HepG2 (cell line): Measurements from ENCODE around the gene QDPR. TPM values are rescaled to one million over a fixed set of nuclear protein-coding genes. Genes with fewer than 3 reads are reported as not detected.
A peak's percentile ranks its signal among the peaks of the same experiment; 100 is the strongest.

Source experiments
- DZIP1 ChIP-seq: sonication (generic); formaldehyde crosslinking; IDR thresholded peaks from 2 replicates; pipeline ENCODE4 v1.5.0; 2020; ENCODE audit warnings: mild to moderate bottlenecking, missing genetic modification reagents
- EHMT2 ChIP-seq: fragments of 200-600 bp; sonication (generic); IDR thresholded peaks from 2 replicates; pipeline ENCODE4 v1.7.0; 2017; ENCODE audit warnings: antibody characterized with exemption, low read depth, low read length, borderline replicate concordance
- ESRRA ChIP-seq: sonication (generic); formaldehyde crosslinking; IDR thresholded peaks from 2 replicates; pipeline ENCODE4 v1.5.1; 2020; ENCODE audit warnings: mild to moderate bottlenecking, low read depth, missing genetic modification reagents
- FOSL2 ChIP-seq: sonication (generic); formaldehyde crosslinking; IDR thresholded peaks from 2 replicates; pipeline ENCODE4 v1.4.0; 2020; ENCODE audit warnings: missing genetic modification reagents
- FOXK1 ChIP-seq: sonication (generic); formaldehyde crosslinking; IDR thresholded peaks from 2 replicates; pipeline ENCODE4 v1.4.0; 2020; ENCODE audit warnings: low read depth, missing genetic modification reagents, borderline replicate concordance
- GATA4 ChIP-seq: sonication (generic); IDR thresholded peaks from 2 replicates; pipeline ENCODE4 v1.6.1; 2016; ENCODE audit warnings: antibody characterized with exemption, low read depth, borderline replicate concordance
- NKX3-1 ChIP-seq: sonication (generic); formaldehyde crosslinking; IDR thresholded peaks from 2 replicates; pipeline ENCODE4 v1.5.0; 2020; ENCODE audit warnings: missing genetic modification reagents
- RARG ChIP-seq: sonication (generic); formaldehyde crosslinking; IDR thresholded peaks from 2 replicates; pipeline ENCODE4 v1.4.0; 2020; ENCODE audit warnings: low read depth, mild to moderate bottlenecking, missing genetic modification reagents
- SIX1 ChIP-seq: sonication (generic); formaldehyde crosslinking; IDR thresholded peaks from 2 replicates; pipeline ENCODE4 v1.4.0; 2020; ENCODE audit warnings: missing genetic modification reagents, borderline replicate concordance
- THYN1 ChIP-seq: sonication (generic); formaldehyde crosslinking; IDR thresholded peaks from 2 replicates; pipeline ENCODE4 v1.8.1; 2023; ENCODE audit warnings: low read depth, mild to moderate bottlenecking, moderate library complexity, missing genetic modification reagents, borderline replicate concordance
- ZBTB1 ChIP-seq: sonication (generic); formaldehyde crosslinking; IDR thresholded peaks from 2 replicates; pipeline ENCODE4 v1.4.0; 2020; ENCODE audit warnings: missing genetic modification reagents, borderline replicate concordance
- ZBTB49 ChIP-seq: sonication (generic); formaldehyde crosslinking; IDR thresholded peaks from 2 replicates; pipeline ENCODE4 v1.4.0; 2020; ENCODE audit warnings: missing genetic modification reagents, borderline replicate concordance
- ZMYM4 ChIP-seq: sonication (generic); formaldehyde crosslinking; IDR thresholded peaks from 2 replicates; pipeline ENCODE4 v1.8.1; 2023; ENCODE audit warnings: mild to moderate bottlenecking, missing genetic modification reagents
- ZNF274 ChIP-seq: sonication (generic); formaldehyde crosslinking; IDR thresholded peaks from 2 replicates; pipeline ENCODE4 v1.5.1; 2020; ENCODE audit warnings: mild to moderate bottlenecking, missing genetic modification reagents
- ZNF556 ChIP-seq: sonication (generic); formaldehyde crosslinking; IDR thresholded peaks from 2 replicates; pipeline ENCODE4 v1.4.0; 2020; ENCODE audit warnings: mild to moderate bottlenecking, missing genetic modification reagents, borderline replicate concordance
- ZNF646 ChIP-seq: sonication (generic); formaldehyde crosslinking; IDR thresholded peaks from 2 replicates; pipeline ENCODE4 v1.9.0; 2021; ENCODE audit warnings: mild to moderate bottlenecking, missing genetic modification reagents
- ZNF891 ChIP-seq: sonication (generic); formaldehyde crosslinking; IDR thresholded peaks from 2 replicates; pipeline ENCODE4 v1.5.0; 2020; ENCODE audit warnings: mild to moderate bottlenecking, missing genetic modification reagents
- polyA plus RNA-seq, 8 experiments: library from polyadenylated mRNA; depleted of rRNA in 3 of 8; stranded (reverse) in 7 of 8; unstranded in 1 of 8; fragments of >200 nt; fragmentation: Illumina TruSeq in 4 of 8; extraction: Trizol in 4 of 8; gene quantifications; 2 replicates each; pipeline versions ENCODE4 v1.2.1 to v1.2.3, GENCODE V29; 2011 to 2016; ENCODE audit warnings: low read depth in 4 of 8, missing spikeins in 1 of 8, mixed read lengths in 1 of 8; ENCODE audit not compliant: insufficient read depth in 1 of 8
- total RNA-seq, 5 experiments: library from RNA; depleted of rRNA; stranded (reverse); fragments of >200 nt; fragmentation: Illumina TruSeq; extraction: Trizol; gene quantifications; 2 replicates each; pipeline ENCODE4 v1.2.3, GENCODE V29; 2016; ENCODE audit warnings: low read depth in 1 of 5
- TF ChIP-seq, protein P1 (sequence below): IDR thresholded peaks from 2 replicates; pipeline ENCODE4 v1.6.1; 2016; ENCODE audit warnings: low read depth

The QDPR gene
- total and polyA plus RNA-seq, 2 of the 13 experiments (the other 11 are each of a cell fraction or from before 2014, with no cell fraction given): 9.9 to 95.5 TPM

DNA sequence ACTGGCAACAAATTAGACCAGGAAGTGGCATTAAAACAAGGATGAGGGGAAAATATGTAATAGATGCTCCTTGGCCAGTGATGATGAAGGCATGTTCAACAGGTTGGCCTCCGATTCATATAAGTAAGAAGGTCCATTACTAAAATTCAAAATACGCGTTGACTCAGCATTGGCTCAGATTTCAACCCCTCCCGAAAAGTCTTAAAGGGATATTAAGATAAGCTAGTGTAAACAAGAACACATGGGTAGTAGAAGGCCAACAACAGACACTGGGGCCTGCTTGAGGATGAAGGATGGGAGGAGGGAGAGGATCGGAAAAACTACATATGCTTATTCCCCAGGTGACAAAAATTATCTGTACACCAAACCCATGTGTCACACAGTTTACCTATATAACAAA lies 46.0 kb upstream of the QDPR start (continued):
- TF ChIP-seq DZIP1 (CRISPR knock-in tag): no peak
- peak; percentile 77 for TF ChIP-seq SIX1 (CRISPR knock-in tag)
- TF ChIP-seq NKX3-1: no peak
- TF ChIP-seq RARG (CRISPR knock-in tag): no peak
- no peak for TF ChIP-seq ZNF274 (CRISPR knock-in tag)
- TF ChIP-seq FOXK1 (CRISPR knock-in tag): peak; percentile 72
- TF ChIP-seq ZBTB1: no peak
- no peak for TF ChIP-seq ZNF556
- TF ChIP-seq GATA4: no peak
- no peak for TF ChIP-seq ZBTB49
- TF ChIP-seq EHMT2: no peak
- TF ChIP-seq FOSL2 (CRISPR knock-in tag): peak; percentile 63
- no peak for TF ChIP-seq ZMYM4 (CRISPR knock-in tag)
- TF ChIP-seq, protein P1, sequence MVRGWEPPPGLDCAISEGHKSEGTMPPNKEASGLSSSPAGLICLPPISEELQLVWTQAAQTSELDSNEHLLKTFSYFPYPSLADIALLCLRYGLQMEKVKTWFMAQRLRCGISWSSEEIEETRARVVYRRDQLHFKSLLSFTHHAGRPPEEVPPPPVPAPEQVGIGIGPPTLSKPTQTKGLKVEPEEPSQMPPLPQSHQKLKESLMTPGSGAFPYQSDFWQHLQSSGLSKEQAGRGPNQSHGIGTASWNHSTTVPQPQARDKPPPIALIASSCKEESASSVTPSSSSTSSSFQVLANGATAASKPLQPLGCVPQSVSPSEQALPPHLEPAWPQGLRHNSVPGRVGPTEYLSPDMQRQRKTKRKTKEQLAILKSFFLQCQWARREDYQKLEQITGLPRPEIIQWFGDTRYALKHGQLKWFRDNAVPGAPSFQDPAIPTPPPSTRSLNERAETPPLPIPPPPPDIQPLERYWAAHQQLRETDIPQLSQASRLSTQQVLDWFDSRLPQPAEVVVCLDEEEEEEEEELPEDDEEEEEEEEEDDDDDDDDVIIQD (CRISPR knock-in tag): 0 out of 2 replicates have a peak, but pooled peaks have one; percentile 27
- no peak for TF ChIP-seq ZNF646 (CRISPR knock-in tag)
- no peak for TF ChIP-seq THYN1 (CRISPR knock-in tag)
- TF ChIP-seq ZNF891: no peak
- no peak for TF ChIP-seq ESRRA
